Muscle of leg (tissue), 11 donors: ENCODE results near the gene ZNF618. TPM values are rescaled to one million over a fixed set of nuclear protein-coding genes. Genes with fewer than 3 reads are reported as not detected.

ENCODE experiments used
- DNase-seq: peaks from one replicate; pipeline ENCODE4 v3.0.0; 2013
- H3K27ac ChIP-seq: one replicate; pipeline ENCODE4 v1.5.1; 2013; ENCODE audit warnings: mild to moderate bottlenecking, low read length, control low read depth
- H3K27me3 ChIP-seq: one replicate; pipeline ENCODE4 v1.6.1; 2013; ENCODE audit warnings: low read length; ENCODE audit not compliant: control insufficient read depth, insufficient read depth
- H3K36me3 ChIP-seq: one replicate; pipeline ENCODE4 v1.6.1; 2013; ENCODE audit warnings: low read length; ENCODE audit not compliant: control insufficient read depth, insufficient read depth
- H3K4me1 ChIP-seq: one replicate; pipeline ENCODE4 v1.6.1; 2013; ENCODE audit warnings: low read length; ENCODE audit not compliant: control insufficient read depth, insufficient read depth
- H3K4me3 ChIP-seq: one replicate; pipeline ENCODE4 v1.5.1; 2013; ENCODE audit warnings: low read length, control low read depth
- H3K9me3 ChIP-seq: replicated peaks from 2 replicates; pipeline ENCODE4 v1.6.1; 2013; ENCODE audit warnings: low read depth, low read length; ENCODE audit not compliant: control insufficient read depth
- WGBS: methylation state at CpG from one replicate; pipeline ENCODE4 v1.1.5; 2013; ENCODE audit warnings: missing lambda C conversion rate; ENCODE audit not compliant: insufficient coverage; 5-methylcytosine and 5-hydroxymethylcytosine counted together
- polyA plus RNA-seq, 8 donors: library from polyadenylated mRNA; unstranded; fragments of 120-200 nt; gene quantifications; one replicate each; pipeline versions ENCODE4 v1.2.1 to v1.2.3, GENCODE V29; 2013; ENCODE audit warnings: inconsistent platforms in 1 of 8, low replicate concordance in 1 of 8; ENCODE audit not compliant: insufficient read length in 8 of 8, insufficient read depth in 1 of 8
- total RNA-seq: library from RNA; stranded (reverse); fragments of 120-200 nt; gene quantifications from one replicate; pipeline ENCODE4 v1.2.4, GENCODE V29; 2013

ZNF618 gene
- total and polyA plus RNA-seq, 9 donors: 6.4 to 21.8 (median 16.1) TPM

DNA sequence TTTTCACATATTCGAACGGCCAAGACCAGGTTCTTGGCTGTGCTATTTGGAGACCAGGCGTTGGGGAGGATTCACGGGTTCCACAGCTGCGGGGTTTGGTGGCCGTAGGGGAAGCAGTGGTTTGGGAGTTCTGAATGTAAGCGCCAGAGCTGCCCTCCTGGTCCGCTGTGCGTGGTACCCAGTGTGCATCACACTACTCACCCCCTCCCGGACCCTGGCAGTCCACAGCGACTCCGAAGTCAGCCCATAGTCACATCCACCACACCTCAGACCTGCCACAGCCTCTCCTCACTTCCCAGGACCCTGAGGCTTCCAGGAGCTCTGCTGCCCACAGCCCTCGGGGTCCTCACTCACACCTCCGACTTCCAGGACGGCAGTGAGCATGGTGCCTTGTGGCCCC lies 175.2 kb downstream of the ZNF618 start:
- Histone ChIP-seq H3K4me3 (no peak overlapping the region), H3K27me3 (no peaks in the 10 kb centered on the region), H3K27ac (no peak overlapping the region), H3K9me3 (no peaks in the 10 kb centered on the region), H3K36me3 (peaks cover 61% of the 10 kb centered on the region), H3K4me1 (no peaks in the 10 kb centered on the region)
- no peak for DNase-seq
- 88% methylated on average over 10 of the region's 15 CpGs for WGBS

DNA sequence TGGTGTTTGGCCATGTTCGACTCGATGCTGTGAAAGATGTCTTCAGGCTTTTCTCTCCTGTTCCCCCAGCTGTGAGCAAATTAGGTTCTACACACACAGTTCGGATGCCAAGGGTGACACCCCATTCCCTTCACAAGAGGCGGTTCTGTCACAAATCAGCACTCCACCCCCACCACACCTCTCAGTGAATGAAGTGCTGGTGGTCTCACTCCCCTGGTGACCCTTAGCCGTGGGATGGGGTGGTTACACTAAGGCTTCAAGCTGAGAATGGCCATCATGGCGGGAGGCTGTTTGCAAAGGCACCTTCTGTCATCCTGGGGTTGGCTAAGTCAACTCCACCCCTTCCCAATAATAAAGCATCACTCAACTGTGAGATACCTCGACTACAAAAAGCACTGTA lies 175.6 kb downstream of the ZNF618 start:
- no peaks in the 10 kb centered on the region for H3K27me3 ChIP-seq
- no peak overlapping the region for H3K4me3 ChIP-seq
- H3K36me3 ChIP-seq: peaks cover 61% of the 10 kb centered on the region

DNA sequence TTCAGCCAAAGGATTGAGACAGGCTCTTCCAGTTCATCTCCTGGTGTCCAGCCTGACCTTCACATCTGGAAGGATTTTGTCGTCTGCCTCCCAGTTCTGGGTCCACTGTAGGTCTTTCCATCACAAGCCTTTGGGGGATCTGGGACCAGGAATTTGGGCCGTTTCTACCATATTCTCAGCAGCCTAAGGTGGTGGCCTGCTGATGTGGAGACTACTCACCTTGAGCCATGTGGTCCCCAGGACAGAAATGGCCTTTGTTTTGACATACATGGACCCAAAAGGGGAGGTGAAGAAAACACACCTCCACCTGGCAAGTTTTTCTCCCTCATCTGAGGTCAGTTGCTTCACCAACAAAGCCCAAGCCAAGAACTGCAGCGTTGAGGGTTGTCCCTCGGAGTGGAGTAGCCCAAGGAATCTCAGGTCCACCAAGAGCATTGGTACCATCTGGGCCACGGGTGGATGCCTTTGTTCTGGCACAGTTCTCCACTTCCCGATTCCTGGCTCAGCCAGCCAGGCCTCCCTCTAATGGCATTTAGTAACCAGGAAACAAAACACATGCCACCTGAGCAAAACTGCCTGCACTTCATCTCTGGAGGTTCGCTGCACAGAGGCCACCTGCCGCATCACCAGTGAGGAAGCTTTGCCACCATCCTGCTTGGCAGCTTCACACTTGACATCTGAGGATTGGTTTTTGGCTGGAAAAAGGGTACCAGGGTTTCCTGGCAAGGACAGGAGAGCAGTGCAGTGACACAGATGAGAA lies 177.3 kb downstream of the ZNF618 start:
- H3K4me3 ChIP-seq: no peak overlapping the region
- DNase-seq: no peak
- whole genome bisulfite sequencing: 92% methylated on average over 6 of the region's 8 CpGs
- H3K36me3 ChIP-seq: peaks cover 53% of the 10 kb centered on the region
- no peaks in the 10 kb centered on the region for H3K27me3 ChIP-seq
- no peak overlapping the region for H3K27ac ChIP-seq
- H3K9me3 ChIP-seq: no peaks in the 10 kb centered on the region
- peaks cover 6% of the 10 kb centered on the region for H3K4me1 ChIP-seq

More for the DNA sequence above, 175.6 kb downstream of the ZNF618 start:
- WGBS: 100% methylated on average over 3 of the region's 7 CpGs
- DNase-seq: no peak
- H3K4me1 ChIP-seq: no peaks in the 10 kb centered on the region
- no peaks in the 10 kb centered on the region for H3K9me3 ChIP-seq
- no peak overlapping the region for H3K27ac ChIP-seq

DNA sequence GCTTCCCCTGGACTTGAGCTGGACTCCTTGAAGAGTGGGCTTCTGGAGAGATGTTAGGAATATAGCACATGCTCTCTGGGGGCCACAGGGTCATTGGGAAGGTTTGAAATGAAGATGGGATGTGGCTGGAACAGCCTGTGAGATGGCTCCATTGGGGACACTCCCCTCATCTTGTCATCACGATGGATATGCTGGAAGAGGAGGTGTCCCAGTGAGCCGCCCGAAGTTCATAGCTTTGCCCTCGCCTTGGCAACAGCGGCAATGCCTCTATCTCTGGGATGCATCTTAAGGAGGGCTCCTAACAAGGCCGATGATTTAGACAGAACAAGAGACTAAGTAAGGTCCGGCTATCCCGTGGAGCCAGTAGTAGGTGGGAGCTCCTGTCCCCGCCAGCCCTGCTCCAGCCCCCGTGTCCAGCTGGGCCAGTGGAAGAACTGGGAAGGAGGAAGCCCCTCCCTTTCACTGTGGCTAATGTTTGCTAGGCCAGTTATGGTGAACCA lies 178.1 kb downstream of the ZNF618 start:
- Histone ChIP-seq H3K36me3 (peaks cover 45% of the 10 kb centered on the region), H3K27me3 (no peaks in the 10 kb centered on the region), H3K9me3 (no peaks in the 10 kb centered on the region), H3K4me3 (no peak overlapping the region), H3K4me1 (peaks cover 14% of the 10 kb centered on the region), H3K27ac (no peak overlapping the region)
- 83% methylated on average over 5 of the region's 10 CpGs for WGBS
- no peak for DNase-seq

DNA sequence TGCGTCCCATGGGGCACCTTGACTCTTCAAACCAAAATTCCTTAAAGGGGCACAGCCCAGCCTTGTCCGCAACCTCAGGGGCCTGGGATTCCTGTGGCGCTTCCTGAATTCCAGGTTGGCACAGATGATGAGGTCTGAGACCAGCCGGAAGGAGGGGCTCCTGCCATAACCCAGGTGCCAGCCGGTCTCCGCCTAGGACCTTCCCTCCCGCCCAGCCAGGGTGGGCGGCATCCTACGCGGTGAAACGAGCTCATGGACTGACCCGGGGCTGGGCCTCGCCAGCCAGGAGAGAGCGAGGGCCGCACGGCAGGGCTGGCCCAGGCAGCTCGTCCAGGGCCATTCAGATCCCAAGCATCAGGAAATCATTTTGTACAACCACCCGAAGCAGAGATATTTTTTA lies 179.0 kb downstream of the ZNF618 start:
- Histone ChIP-seq H3K9me3 (no peaks in the 10 kb centered on the region), H3K4me1 (peaks cover 22% of the 10 kb centered on the region), H3K4me3 (no peak overlapping the region), H3K27me3 (no peaks in the 10 kb centered on the region), H3K27ac (no peak overlapping the region), H3K36me3 (peaks cover 38% of the 10 kb centered on the region)
- WGBS: 89% methylated on average over 17 of the region's 18 CpGs
- no peak for DNase-seq

DNA sequence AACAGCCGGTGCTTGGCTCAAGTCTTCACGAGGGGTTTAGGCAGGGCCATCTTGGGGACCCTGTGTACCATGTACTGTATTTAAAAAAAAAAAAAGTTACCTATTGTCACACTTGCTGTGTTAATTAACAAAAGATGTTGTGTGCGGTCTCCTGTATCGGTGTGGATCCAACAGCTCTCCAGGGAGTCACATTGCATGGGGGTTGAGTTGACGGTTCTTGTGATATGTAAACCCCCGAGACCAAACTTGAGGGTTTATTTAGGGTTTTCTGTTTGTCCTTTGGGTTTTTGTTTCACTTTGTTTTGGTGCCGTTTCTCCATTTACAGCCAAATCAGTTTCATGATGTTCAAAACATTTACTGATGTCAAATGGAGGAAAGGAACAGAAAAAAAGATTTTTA lies 179.8 kb downstream of the ZNF618 start:
- H3K9me3 ChIP-seq: no peaks in the 10 kb centered on the region
- no peaks in the 10 kb centered on the region for H3K27me3 ChIP-seq
- peaks cover 30% of the 10 kb centered on the region for H3K36me3 ChIP-seq
- no peak overlapping the region for H3K27ac ChIP-seq
- DNase-seq: no peak
- peaks cover 29% of the 10 kb centered on the region for H3K4me1 ChIP-seq
- WGBS: 58% methylated on average over 2 of the region's 7 CpGs
- no peak overlapping the region for H3K4me3 ChIP-seq

DNA sequence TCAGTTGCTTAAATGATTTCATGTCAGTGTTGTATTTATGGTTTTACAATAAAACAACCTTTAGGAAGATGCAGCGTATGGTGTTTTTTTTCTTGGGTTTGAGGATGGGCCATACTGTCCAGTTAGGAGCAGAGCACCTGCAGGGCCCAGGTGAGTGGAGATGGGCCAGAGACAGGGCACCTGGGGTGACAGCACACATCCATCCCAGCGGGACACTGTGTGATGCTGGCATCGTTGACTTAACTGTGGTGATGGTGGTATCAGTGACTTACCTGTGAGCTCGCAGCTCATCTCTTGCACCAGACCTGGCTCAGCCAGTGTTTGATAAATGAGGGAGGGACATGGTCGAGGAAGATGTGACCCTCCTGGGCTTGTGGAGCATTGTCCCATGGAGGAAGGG lies 180.4 kb downstream of the ZNF618 start:
- no peaks in the 10 kb centered on the region for H3K27me3 ChIP-seq
- H3K36me3 ChIP-seq: peaks cover 25% of the 10 kb centered on the region
- 91% methylated on average over 3 of the region's 5 CpGs for WGBS
- no peak overlapping the region for H3K27ac ChIP-seq
- H3K9me3 ChIP-seq: no peaks in the 10 kb centered on the region
- peaks cover 29% of the 10 kb centered on the region for H3K4me1 ChIP-seq
- H3K4me3 ChIP-seq: no peak overlapping the region
- DNase-seq: no peak

DNA sequence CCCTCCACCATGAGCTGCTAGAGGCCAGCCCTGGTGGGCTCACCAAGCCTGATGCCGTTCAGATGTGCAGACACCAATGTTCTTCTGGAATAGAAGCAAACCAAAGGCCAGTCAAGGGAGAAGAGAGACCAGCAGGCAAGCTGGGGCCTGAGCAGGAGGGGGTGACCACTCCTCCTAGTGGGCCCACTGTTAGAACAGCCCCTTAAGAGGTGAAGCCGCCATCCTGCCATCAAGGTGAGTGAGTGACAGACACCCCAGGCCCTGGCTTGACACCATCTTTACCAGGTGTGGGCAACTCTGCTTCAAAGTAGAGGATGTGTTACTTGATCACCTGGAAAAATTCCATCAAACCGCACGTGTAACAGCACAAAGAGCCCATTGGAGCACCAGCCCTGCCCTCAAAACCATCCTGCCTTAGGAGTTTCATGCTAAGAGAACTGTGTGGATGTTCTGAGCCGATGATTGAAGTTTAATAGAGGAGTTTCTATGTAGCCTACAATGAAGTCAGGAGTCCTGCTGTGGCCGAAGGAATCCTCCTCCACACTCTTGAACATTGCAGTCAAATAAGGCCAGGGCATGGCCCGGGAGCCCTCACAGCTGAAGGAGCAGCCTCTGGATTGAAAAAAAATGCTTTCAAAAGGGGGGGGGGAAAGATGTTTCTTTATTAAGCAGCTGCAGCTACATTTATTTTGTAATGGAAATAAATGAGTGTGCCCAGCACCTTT lies 181.2 kb downstream of the ZNF618 start:
- WGBS: 100% methylated on average over 2 of the region's 7 CpGs

DNA sequence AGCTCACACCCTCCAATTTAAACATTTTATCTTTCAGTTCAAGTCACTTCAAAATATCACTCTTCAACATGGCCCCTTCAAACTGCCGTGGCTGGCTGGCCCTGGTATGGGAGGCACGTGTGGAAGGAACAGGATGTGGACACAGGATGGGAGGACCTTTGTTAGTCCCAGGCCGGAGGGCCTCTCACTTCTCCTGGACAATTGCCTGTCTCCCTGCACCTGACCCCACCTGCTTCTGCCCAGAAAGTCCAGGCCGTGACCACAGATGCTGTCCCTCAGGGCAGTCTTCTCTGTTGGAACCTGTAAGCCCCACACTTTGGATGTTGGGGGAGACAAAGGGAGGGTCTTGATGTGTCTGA lies 182.6 kb downstream of the ZNF618 start:
- Histone ChIP-seq H3K4me3 (no peak overlapping the region), H3K4me1 (peaks cover 29% of the 10 kb centered on the region), H3K27ac (peak overlapping the region; percentile 70), H3K27me3 (no peaks in the 10 kb centered on the region), H3K36me3 (peaks cover 7% of the 10 kb centered on the region), H3K9me3 (no peaks in the 10 kb centered on the region)
- 67% methylated on average over 1 of the region's 4 CpGs for WGBS
- DNase-seq: no peak

More for the DNA sequence above, 181.2 kb downstream of the ZNF618 start:
- H3K9me3 ChIP-seq: no peaks in the 10 kb centered on the region
- H3K4me1 ChIP-seq: peaks cover 29% of the 10 kb centered on the region
- peaks cover 17% of the 10 kb centered on the region for H3K36me3 ChIP-seq
- DNase-seq: no peak
- H3K4me3 ChIP-seq: no peak overlapping the region
- H3K27ac ChIP-seq: no peak overlapping the region
- H3K27me3 ChIP-seq: no peaks in the 10 kb centered on the region

DNA sequence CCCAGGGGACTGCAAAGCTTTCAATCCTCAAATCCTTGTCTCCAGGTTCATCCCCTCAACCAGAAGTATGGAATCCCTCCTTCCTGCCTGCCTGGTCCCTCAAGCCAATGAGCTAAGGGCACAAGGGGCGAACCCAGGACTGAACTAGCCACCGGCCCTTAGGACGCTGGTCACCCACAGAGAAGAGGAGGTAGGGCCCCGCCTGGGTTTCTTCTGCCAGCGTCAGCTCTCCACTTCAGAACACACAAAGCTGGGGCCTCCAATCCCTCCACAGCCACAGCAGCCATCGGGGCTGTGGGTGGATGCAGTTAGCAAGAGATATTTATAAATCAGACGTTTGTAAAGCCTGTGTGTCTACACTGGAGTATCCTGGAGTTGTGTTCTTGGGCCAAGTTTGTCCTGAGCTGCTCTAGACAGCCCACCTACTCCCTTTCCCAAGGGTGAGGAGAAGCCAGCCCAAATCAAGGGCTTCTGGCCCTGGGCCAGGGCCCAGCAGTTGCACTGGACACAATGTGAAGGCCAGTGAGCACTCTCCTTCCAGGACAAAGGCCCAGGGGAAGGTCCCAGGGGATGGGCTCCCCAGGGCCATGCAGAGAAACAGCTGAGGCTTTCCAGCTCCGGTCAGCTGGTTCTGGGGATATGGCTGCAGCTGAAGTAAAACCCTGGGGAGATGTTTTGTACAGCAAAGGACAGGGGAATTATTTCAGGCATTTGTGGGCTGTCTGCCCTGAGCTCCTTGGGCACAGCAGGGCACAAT lies 183.1 kb downstream of the ZNF618 start:
- Histone ChIP-seq H3K36me3 (peaks cover 2% of the 10 kb centered on the region), H3K27me3 (no peaks in the 10 kb centered on the region), H3K4me3 (no peak overlapping the region), H3K9me3 (peaks cover 2% of the 10 kb centered on the region), H3K4me1 (peaks cover 29% of the 10 kb centered on the region), H3K27ac (peak overlapping the region; percentile 70)
- WGBS: 78% methylated on average over 3 of the region's 8 CpGs
- peak; percentile 61 for DNase-seq
